K562 treated with DMSO at 1 percent for 48 hours (cell line): ENCODE data around the gene TRIM4. TPM values are rescaled to one million over a fixed set of nuclear protein-coding genes. Genes with fewer than 3 reads are reported as not detected.

ENCODE experiments used
- total RNA-seq: library from RNA; unstranded; fragments of 300-600 nt; gene quantifications from 2 replicates; pipeline ENCODE4 v1.2.3, GENCODE V29; 2022; ENCODE audit warnings: low replicate concordance; ENCODE audit errors: extremely low read depth

Gene TRIM4, protein sequence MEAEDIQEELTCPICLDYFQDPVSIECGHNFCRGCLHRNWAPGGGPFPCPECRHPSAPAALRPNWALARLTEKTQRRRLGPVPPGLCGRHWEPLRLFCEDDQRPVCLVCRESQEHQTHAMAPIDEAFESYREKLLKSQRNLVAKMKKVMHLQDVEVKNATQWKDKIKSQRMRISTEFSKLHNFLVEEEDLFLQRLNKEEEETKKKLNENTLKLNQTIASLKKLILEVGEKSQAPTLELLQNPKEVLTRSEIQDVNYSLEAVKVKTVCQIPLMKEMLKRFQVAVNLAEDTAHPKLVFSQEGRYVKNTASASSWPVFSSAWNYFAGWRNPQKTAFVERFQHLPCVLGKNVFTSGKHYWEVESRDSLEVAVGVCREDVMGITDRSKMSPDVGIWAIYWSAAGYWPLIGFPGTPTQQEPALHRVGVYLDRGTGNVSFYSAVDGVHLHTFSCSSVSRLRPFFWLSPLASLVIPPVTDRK
- total RNA-seq, result not detected in 2 replicates

DNA sequence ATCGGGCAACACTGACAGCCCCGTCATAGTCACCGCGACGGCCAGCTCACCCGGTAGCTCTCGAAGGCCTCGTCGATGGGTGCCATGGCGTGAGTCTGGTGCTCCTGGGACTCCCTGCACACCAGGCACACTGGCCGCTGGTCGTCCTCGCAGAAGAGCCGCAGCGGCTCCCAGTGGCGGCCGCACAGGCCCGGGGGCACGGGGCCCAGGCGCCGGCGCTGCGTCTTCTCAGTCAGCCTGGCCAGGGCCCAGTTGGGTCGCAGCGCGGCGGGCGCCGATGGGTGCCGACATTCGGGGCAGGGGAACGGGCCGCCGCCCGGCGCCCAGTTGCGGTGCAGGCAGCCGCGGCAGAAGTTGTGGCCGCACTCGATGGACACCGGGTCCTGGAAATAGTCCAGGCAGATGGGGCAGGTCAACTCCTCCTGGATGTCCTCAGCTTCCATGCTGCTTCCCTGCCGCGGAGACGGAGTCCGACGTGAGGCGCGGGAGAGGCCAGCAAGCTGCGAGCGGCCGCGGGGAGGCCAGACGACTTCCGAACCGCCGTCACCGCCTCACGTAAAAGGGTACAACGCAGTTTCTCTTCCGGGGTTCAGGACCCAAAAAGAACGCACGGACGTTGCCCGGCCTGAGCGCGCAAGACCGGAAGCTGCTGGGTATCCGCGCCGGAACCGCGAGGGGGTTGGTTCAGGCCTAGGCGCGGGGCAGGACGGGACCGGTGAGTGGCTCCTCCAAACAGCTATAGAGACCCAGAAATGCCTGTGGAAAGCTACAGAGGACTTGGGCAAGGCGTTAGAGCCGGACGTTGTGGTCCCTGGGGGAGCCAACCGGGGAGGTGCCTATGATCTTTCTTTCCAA lies at the start of gene TRIM4:
TSS of gene TRIM4 (minus strand) at position 572 of the 855 bp plus-strand sequence. CDS start at position 443, 129 bp downstream.

DNA sequence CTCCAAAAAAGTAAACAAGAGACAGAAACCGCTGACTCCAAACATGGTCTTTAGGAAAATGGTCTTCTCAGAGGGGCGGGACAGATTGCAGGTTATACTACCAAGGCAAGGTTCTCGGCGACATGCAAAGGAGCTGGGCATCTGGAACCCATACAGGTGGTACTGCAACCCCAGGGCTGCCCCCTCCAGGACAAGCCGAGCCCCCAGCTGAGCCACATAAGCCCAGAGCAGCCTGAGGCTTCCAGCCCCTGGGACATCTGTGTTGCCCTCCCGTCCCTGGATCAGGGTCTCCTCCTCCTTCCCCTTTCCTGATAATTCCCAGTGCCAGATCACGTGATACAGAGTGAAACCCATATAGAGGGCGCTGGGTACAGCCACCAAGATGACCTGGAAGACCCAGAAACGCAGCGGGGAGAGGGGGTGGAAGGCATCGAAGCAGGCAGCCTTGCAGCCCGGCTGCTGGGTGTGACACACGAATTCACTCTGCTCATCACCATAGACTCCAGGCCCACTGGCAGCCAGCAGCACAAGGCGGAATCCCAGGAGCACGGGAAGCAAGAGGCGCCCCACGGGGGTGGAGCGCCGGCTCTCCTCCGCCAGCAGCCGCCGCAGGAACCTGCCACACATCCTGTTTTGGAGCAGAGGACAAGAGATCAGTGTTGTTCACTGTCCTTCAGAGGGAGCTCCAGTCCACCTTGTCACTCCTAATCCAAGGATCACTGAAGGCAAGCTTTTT lies 9.8 kb upstream of the TRIM4 start, which contains the start of gene GJC3:
TSS of gene GJC3 (minus strand) at position 627 of the 736 bp plus-strand sequence. CDS start at position 627, 0 bp downstream.

DNA sequence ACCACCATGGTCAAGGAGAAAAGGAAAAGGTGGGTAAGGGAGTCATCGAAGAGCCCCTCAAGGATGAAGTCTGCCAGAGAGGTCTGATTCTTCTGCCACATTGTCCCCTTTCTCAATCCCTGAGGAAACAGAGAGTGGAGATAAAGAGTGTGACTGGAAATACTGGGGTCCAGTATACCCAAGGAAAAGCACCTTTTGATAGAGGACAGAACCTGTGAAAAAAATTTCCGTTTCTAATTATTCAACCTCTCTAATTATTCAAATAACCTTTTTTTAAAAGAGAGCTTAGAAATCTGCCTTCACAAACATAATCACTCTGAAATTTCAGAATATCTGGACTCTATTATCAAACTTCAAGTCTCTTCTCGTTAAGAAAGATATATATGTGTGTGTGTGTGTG lies 42.4 kb downstream of the TRIM4 start, which contains the start of gene OR2AE1:
TSS of gene OR2AE1 (minus strand) at position 101 of the 400 bp plus-strand sequence. CDS start at position 101, 0 bp downstream.

Other genes with a start within 250 kb of the TRIM4 start
- not detected in 2 replicates for gene CYP3A5, start 239.5 kb downstream of the TRIM4 start, total RNA-seq
- not detected in 2 replicates for gene CYP3A7, start 184.3 kb downstream of the TRIM4 start, total RNA-seq
- gene CYP3A4, start 135.3 kb downstream of the TRIM4 start, total RNA-seq, result not detected in 2 replicates
- gene CYP3A43, start 91.5 kb downstream of the TRIM4 start, total RNA-seq, result not detected in 2 replicates
- not detected in 2 replicates for gene OR2AE1, start 42.5 kb downstream of the TRIM4 start, total RNA-seq
- gene GJC3, start 10.1 kb upstream of the TRIM4 start, total RNA-seq, result not detected in 2 replicates
- gene AZGP1, start 56.5 kb upstream of the TRIM4 start, total RNA-seq, result not detected in 2 replicates
- not detected in 2 replicates for gene ZKSCAN1, start 96.1 kb upstream of the TRIM4 start, total RNA-seq
- gene ZSCAN21, start 130.2 kb upstream of the TRIM4 start, total RNA-seq, result not detected in 2 replicates
- not detected in 2 replicates for gene ZNF3, start 162.2 kb upstream of the TRIM4 start, total RNA-seq
- gene COPS6, start 169.4 kb upstream of the TRIM4 start, total RNA-seq, result 306 TPM in 1 of 2 replicates, not detected in the other
- gene MCM7, start 181.9 kb upstream of the TRIM4 start, total RNA-seq, result 392 and 458 TPM in 2 replicates
- not detected in 2 replicates for gene AP4M1, start 182.1 kb upstream of the TRIM4 start, total RNA-seq
- not detected in 2 replicates for gene TAF6, start 199.8 kb upstream of the TRIM4 start, total RNA-seq
- not detected in 2 replicates for gene CNPY4, start 200.1 kb upstream of the TRIM4 start, total RNA-seq
- gene MBLAC1, start 207.4 kb upstream of the TRIM4 start, total RNA-seq, result not detected in 2 replicates
- 1,877 TPM in 1 of 2 replicates, not detected in the other for gene LAMTOR4, start 229.4 kb upstream of the TRIM4 start, total RNA-seq
- not detected in 2 replicates for gene TRAPPC14, start 239.2 kb upstream of the TRIM4 start, total RNA-seq
- gene GAL3ST4, start 249.1 kb upstream of the TRIM4 start, total RNA-seq, result not detected in 2 replicates